Activated naive CD8-positive, alpha-beta T cell (primary cell): Measurements from ENCODE around the gene RFC5.

Experiments used
- H3K27ac Mint-ChIP-seq: one replicate; pipeline ENCODE4 v1.8.0; 2021; ENCODE audit warnings: mixed read lengths
- H3K27me3 Mint-ChIP-seq: one replicate; pipeline ENCODE4 v1.8.0; 2021; ENCODE audit warnings: mixed read lengths
- H3K36me3 Mint-ChIP-seq: one replicate; pipeline ENCODE4 v1.8.0; 2021; ENCODE audit warnings: mixed read lengths
- H3K4me1 Mint-ChIP-seq: one replicate; pipeline ENCODE4 v1.8.0; 2021; ENCODE audit warnings: low read depth, mixed read lengths
- H3K4me3 Mint-ChIP-seq: one replicate; pipeline ENCODE4 v1.8.0; 2021; ENCODE audit warnings: mild to moderate bottlenecking, mixed read lengths
- H3K9me3 Mint-ChIP-seq: one replicate; pipeline ENCODE4 v1.8.0; 2021; ENCODE audit warnings: low read depth, mixed read lengths

RFC5 gene, protein sequence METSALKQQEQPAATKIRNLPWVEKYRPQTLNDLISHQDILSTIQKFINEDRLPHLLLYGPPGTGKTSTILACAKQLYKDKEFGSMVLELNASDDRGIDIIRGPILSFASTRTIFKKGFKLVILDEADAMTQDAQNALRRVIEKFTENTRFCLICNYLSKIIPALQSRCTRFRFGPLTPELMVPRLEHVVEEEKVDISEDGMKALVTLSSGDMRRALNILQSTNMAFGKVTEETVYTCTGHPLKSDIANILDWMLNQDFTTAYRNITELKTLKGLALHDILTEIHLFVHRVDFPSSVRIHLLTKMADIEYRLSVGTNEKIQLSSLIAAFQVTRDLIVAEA

DNA sequence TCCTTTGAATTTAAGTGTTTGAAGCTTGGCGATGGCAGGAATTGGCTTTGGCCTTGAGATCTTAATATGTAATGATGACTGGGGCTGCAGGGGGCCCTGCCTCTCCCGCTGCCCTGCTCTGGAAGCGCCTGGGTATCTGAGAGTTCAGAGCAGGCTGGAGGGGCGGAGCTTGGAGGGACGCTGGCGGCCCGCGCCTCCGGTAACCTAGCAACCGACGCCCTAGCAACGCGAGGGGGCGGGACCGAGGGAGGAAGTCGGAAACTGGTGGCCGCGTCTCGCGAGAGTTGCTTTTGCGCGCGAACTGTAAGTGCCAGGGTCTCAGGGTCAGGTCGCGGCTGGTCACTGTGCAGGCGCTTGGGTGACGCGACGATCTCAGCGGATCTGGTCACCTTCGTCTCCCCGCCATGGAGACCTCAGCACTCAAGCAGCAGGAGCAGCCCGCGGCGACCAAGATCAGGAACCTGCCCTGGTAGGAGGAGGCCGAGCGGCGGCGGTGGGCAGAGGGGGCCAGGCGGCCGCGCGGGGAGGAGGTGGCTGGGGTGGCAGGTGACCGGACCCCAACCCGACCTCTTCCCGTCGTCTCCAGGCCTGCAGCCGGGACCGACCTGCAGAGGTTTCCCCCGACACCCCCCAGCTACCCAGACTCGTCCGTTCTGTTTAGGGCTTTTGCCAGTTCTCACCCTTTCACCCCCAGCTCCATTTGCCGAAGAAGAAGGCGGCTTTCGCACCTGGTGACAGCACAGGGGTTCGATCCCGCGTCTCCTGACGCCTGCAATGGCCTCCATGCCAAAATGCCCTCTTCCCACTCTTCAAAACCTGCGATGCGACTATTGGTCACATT lies at the start of gene RFC5:
Gene RFC5 (plus strand): TSS at position 280 of the 841 bp plus-strand sequence. CDS start 125 bp downstream, at position 405.
- Mint-ChIP-seq H3K27ac (peak within 1 kb of the TSS; percentile 91), H3K9me3 (no peaks in the 10 kb centered on the region), H3K4me3 (peak within 1 kb of the TSS; percentile 98), H3K4me1 (peaks cover 13% of the 10 kb centered on the region), H3K27me3 (no peaks in the 10 kb centered on the region), H3K36me3 (peaks cover 10% of the 10 kb centered on the region)

DNA sequence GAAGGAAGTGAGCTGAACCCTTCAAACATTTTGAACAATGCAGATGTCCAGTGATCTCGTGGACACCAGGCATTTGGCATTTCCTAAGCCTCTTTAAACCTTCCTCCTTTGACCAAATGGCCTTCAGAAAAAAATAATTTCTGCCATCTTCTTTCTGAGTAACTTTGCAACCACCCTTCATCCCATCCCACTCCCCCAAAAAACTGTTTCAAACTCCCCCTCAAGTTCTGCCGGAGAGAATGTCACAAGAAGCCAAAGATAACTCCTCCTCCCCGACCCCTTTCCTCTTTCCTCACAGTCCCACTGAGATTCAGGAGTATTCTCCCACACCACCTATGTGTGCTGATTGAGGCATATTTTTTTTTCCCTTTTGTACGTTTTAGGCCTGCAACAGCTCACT lies 49.5 kb upstream of the RFC5 start:
- Mint-ChIP-seq H3K36me3 (peaks cover 3% of the 10 kb centered on the region), H3K27ac (no peak overlapping the region)

DNA sequence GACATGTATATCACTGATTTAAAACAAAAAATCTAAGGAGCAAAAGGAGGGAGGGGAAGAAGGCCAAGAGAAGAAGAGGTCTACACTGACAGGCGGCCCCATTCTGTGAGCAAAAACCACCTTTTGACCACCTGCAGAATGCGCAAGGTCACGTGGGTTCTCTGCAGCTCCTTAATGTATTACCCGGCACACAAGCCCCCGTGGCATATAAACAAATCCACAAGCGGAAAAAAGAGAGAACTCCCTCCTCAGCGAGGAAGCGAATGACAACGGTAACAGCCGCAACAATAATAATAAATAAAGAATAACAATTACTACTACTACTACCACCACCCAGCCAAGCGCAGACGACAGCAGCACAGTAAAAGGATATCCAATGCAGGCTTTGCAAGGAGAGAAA lies 49.0 kb upstream of the RFC5 start:
- peak overlapping the region; percentile 27 for H3K4me3 Mint-ChIP-seq
- H3K36me3 Mint-ChIP-seq = peaks cover 3% of the 10 kb centered on the region
- peaks cover 41% of the 10 kb centered on the region for H3K27me3 Mint-ChIP-seq
- H3K9me3 Mint-ChIP-seq = peaks cover 7% of the 10 kb centered on the region
- no peak overlapping the region for H3K27ac Mint-ChIP-seq
- H3K4me1 Mint-ChIP-seq = peaks cover 9% of the 10 kb centered on the region

More for the DNA sequence above, 49.5 kb upstream of the RFC5 start:
- Mint-ChIP-seq H3K27me3 (peaks cover 40% of the 10 kb centered on the region), H3K4me1 (peaks cover 9% of the 10 kb centered on the region), H3K9me3 (peaks cover 6% of the 10 kb centered on the region), H3K4me3 (peak overlapping the region; percentile 27)

DNA sequence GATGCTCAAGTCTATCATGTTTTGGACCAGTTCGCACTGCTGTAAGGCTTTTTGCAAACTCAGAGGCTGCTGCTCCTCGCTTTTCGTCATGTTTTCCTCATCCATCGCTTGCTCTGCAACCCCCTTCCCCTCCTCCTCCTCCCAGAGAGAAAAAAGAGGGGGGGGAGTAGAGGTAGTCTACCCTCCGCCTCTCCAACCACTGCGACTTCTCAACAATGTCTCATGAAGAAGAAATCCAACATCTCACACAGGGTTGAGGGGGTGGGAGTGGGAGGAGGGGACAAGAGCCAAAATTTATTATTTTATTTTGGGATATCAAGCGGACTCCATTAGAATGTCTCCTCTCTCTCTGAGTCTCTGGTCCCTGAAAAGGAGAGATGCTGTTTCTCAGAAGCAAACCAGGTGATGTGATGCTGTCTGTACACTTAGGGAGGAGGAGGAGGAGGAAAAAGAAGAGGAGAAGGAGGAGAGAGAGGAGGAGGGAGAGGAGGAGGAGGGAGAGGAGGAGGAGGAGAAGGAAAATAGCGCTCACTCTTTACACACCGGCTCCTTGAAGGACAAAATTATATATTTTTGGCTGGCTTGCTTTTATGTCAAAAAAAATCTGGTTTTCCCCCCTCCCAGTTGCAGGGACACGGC lies 48.2 kb upstream of the RFC5 start:
- Mint-ChIP-seq H3K27ac (no peak overlapping the region), H3K27me3 (peaks cover 44% of the 10 kb centered on the region), H3K36me3 (peaks cover 3% of the 10 kb centered on the region), H3K9me3 (peaks cover 7% of the 10 kb centered on the region), H3K4me1 (peaks cover 9% of the 10 kb centered on the region), H3K4me3 (peak overlapping the region; percentile 78)

DNA sequence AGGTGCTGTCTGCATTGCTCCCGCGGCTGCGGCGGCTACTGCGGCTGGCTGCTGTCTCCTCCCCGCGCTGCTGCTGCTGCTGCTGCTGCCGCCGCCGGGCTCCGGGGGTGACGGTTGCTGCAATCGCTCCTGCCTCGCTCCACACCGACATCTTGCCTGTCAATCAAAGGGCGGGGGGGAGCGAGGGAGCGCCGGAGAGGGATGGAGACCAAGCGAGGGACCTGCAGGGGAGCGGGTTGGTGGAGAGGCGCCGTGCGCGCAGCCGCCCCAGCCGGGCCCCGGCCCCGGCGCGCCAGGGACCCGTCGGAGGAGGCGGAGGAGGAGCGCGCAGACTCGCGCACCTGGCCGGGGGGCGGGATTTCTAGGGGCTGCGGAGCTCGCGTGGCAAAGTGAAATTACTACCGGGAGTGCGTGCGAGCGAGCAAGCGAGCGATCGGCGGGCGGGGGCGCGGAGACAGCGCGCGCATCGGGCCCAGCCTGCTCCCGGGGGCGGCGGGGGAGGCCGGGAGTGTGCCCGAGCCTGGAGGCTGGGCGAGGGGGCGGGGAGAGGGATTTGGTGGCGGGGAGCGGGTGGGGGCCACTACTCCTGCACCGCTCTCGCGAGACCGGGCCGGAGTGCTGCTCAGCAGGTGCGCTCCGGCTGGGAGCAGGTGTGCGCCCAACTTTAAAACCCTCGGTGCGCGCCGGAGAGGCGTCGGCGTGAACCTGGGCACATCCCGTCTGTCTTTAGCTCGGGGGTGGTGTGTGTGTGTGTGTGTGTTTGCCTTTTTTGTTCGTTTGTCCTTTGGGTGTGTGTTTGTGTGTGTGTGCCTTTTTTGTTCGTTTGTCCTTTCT lies 47.5 kb upstream of the RFC5 start, which contains the start of gene KSR2:
Gene KSR2 (minus strand): TSS at position 165 of the 834 bp plus-strand sequence. CDS start 735 bp downstream, outside the sequence.
- Mint-ChIP-seq H3K36me3 (peaks cover 3% of the 10 kb centered on the region), H3K4me1 (peaks cover 9% of the 10 kb centered on the region), H3K27me3 (peaks cover 49% of the 10 kb centered on the region), H3K4me3 (peak within 1 kb of the TSS; percentile 82), H3K9me3 (peaks cover 7% of the 10 kb centered on the region), H3K27ac (no peak within 1 kb of the TSS)

DNA sequence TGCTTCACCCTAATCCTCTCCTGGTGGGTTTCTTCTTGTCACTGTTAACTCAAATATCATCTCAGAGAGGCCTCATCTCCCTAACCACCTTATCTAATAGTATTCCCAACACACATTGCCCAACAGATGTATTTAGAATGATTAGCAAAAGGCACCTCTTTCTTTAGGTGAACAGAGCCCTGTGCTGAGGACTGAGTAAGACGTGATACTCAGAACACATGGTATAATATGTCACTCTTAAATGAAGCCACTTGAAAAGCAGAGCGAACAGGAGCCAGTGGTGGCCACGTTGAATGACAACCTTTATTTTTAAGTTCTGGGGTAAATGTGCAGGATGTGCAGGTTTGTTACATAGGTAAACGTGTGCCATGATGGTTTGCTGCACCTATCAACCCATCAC lies 46.2 kb upstream of the RFC5 start:
- Mint-ChIP-seq H3K9me3 (peaks cover 7% of the 10 kb centered on the region), H3K27ac (no peak overlapping the region), H3K27me3 (peaks cover 43% of the 10 kb centered on the region), H3K4me1 (peaks cover 9% of the 10 kb centered on the region), H3K4me3 (peak overlapping the region; percentile 51), H3K36me3 (peaks cover 3% of the 10 kb centered on the region)

DNA sequence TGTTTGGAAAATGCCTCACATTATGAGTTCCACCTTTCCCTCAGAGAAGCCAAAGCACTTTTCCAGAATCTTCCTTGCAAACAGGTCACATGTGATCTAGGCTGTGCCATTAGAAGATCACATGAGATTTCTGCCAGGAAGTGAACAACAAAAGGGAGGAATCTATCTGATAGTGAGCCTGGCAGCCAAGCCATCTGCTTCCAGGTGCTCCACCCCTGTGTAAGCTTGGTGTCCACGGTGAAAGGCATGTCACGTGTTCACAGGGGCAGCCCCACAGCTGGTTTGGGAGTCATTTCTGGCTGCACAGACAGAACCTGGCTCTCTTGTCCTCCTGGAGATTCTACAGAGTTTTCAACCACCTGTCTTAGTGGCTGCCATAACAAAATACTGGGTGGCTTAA lies 44.2 kb upstream of the RFC5 start:
- Mint-ChIP-seq H3K27ac (no peak overlapping the region), H3K4me3 (no peak overlapping the region), H3K4me1 (peaks cover 8% of the 10 kb centered on the region), H3K9me3 (peaks cover 7% of the 10 kb centered on the region), H3K27me3 (peaks cover 30% of the 10 kb centered on the region), H3K36me3 (peaks cover 3% of the 10 kb centered on the region)

DNA sequence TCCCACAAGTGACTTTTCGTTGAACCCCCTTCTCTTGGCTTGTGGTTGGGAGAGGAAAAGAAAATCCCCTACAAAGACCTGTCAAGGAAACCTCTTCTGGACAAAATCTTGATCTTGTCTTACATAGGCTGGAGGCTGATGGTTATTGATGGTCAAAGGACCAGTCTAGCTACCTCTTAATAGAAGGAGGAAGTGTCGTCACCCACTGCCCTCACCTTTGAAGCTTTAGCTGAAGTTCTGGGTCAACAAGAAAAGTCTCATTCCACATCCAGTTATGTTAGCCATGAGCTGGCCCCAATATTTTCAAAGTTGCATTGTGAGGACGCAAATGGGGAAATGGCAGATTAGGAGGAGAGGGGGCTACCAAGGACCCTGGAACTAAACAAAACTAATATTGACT lies 41.5 kb upstream of the RFC5 start:
- Mint-ChIP-seq H3K27ac (no peak overlapping the region), H3K4me3 (no peak overlapping the region), H3K36me3 (peaks cover 3% of the 10 kb centered on the region), H3K27me3 (peaks cover 30% of the 10 kb centered on the region), H3K9me3 (peaks cover 7% of the 10 kb centered on the region), H3K4me1 (no peaks in the 10 kb centered on the region)

DNA sequence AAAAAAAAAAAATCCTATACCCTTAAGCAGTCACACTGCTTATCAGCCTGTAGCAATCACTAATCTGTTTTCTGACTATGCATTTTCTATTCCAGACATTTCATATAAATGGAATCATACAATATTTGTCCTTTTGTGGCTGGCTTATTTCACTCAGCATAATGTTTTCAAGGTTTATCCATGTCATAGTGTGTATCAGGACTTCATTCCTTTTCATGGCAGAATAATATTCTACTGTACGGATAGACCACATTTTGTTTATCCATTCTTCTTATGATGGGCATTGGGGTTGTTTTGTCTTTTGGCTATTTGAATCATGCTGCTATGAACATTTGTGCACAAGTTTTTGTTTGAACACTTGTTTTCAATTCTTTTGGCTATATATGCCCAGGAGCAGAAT lies 39.1 kb upstream of the RFC5 start:
- Mint-ChIP-seq H3K4me3 (no peak overlapping the region), H3K27me3 (peaks cover 22% of the 10 kb centered on the region), H3K9me3 (no peaks in the 10 kb centered on the region), H3K27ac (no peak overlapping the region), H3K36me3 (no peaks in the 10 kb centered on the region), H3K4me1 (no peaks in the 10 kb centered on the region)

DNA sequence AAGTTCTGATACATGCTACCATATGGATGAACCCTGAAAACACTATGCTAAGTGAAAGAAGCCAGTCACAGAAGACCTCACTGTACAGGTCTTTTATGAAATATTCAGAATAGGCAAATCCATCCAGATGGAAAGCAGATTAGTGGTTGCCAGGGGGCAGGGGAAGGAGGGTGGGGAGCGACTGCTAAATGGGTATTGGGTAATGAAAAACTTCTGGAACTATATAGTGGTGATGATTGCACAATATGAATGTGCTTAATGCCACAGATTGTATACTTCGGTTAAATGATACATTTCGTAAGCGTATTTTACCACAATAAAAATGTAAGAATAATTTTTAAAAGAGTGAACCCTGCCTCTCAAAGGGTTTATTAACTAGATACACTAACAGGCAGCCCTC lies 35.9 kb upstream of the RFC5 start:
- no peak overlapping the region for H3K4me3 Mint-ChIP-seq
- H3K27me3 Mint-ChIP-seq = peaks cover 13% of the 10 kb centered on the region
- no peaks in the 10 kb centered on the region for H3K9me3 Mint-ChIP-seq
- H3K27ac Mint-ChIP-seq = no peak overlapping the region
- H3K36me3 Mint-ChIP-seq = no peaks in the 10 kb centered on the region
- no peaks in the 10 kb centered on the region for H3K4me1 Mint-ChIP-seq

DNA sequence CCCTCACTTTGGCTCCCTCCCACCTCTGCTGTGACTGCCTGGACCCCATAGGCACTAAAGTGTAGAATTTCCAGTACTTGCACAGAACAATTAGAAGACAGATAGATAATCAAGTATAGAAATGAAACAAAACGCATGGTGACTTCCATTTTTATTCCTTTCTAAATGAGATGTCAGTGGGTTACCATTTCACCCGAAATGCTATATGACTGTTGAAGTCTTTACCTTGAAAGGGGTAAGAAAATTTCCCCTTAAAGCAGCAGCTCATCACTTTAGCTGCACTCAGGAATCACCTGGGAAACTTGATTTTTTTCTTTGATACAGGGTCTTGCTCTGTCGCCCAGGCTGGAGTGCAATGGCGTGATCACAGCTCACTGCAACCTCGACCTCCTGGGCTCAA lies 35.2 kb upstream of the RFC5 start:
- Mint-ChIP-seq H3K9me3 (no peaks in the 10 kb centered on the region), H3K4me3 (no peak overlapping the region), H3K36me3 (no peaks in the 10 kb centered on the region), H3K4me1 (no peaks in the 10 kb centered on the region), H3K27me3 (peaks cover 13% of the 10 kb centered on the region), H3K27ac (no peak overlapping the region)

DNA sequence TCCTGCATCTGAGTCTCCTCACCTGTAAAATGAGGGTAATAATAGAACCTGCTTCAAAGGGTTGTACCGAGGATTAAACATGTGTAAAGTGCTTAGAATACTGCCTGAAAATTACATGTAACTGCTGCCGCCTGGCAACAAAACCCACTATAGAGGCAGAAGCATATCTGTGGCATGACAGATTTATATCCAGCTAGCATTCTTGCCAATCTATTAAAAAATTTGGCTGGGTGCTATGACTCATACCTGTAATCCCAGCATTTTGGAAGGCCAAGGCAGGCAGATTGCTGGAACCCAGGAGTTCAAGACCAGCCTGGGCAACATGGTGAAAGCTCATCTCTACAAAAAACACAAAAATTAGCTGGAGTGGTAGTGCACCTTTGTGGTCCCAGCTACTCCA lies 31.3 kb upstream of the RFC5 start:
- Mint-ChIP-seq H3K4me3 (no peak overlapping the region), H3K27me3 (peaks cover 6% of the 10 kb centered on the region), H3K27ac (no peak overlapping the region), H3K36me3 (no peaks in the 10 kb centered on the region), H3K9me3 (no peaks in the 10 kb centered on the region), H3K4me1 (no peaks in the 10 kb centered on the region)

DNA sequence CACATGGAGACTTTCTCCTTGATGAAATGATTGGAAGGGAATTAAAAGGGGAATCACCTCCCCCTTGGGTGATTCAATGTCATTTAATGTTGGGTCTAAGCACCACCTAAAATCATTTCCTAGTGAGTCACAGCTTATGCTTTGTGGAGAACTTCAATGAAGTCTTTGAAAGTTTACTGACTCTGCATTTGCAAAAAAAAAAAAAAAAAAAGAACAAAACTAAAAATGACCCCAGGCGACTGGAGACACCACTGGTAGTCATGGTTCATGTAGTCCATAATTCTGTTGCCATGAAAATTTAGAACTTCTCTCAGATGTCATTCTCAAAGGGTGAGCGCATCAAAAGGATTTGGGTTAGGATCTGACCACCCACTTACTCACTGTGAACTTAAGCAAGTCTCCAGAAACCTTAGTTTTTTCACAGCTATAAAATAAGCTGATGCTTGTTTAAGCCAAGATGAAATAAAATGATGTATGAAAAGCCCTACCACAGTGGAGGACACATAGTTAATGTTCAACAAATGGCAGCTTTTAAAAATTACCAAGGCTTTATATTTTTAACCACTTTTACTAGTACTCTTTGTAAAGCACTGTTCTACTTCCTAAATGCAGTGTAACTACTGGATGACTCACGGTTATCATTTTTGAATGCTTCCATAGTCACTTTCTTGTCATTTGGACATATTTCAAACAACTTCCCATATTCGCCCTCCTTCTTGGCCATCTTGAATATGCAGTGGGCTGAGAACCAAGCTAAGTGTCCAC lies 29.6 kb upstream of the RFC5 start:
- Mint-ChIP-seq H3K36me3 (no peaks in the 10 kb centered on the region), H3K27ac (no peak overlapping the region), H3K4me3 (no peak overlapping the region), H3K9me3 (no peaks in the 10 kb centered on the region), H3K27me3 (peaks cover 7% of the 10 kb centered on the region), H3K4me1 (no peaks in the 10 kb centered on the region)
